CD14-positive monocyte (primary cell): Measurements from ENCODE around the gene TMEM132A. TPM values are rescaled to one million over a fixed set of nuclear protein-coding genes. Genes with fewer than 3 reads are reported as not detected.
A peak's percentile ranks its signal among the peaks of the same experiment; 100 is the strongest.

Experiments used
- DNase-seq, 3 donors: peaks; one replicate each; pipeline ENCODE4 v3.0.0-alpha.2; 2011 to 2022
- H2AFZ ChIP-seq: 2 replicates; pipeline ENCODE4 v1.6.0; 2012; ENCODE audit warnings: mild to moderate bottlenecking, low read depth, low read length, inconsistent platforms; ENCODE audit not compliant: insufficient read depth, poor library complexity, severe bottlenecking
- H3K27ac ChIP-seq, 2 donors: 1 replicate in 1 of 2; 2 replicates in 1 of 2; pipeline ENCODE4 v1.5.1; 2012 to 2013; ENCODE audit warnings: low read length in 2 of 2, control low read depth in 1 of 2, inconsistent platforms in 1 of 2, low read depth in 1 of 2, mild to moderate bottlenecking in 1 of 2
- H3K27me3 ChIP-seq, 2 donors: one replicate each; pipeline versions ENCODE4 v1.6.0 to v1.6.1; 2011 to 2013; ENCODE audit warnings: low read length in 2 of 2; ENCODE audit not compliant: control insufficient read depth in 2 of 2, insufficient read depth in 2 of 2
- H3K36me3 ChIP-seq, 2 donors: replicated peaks in 1 of 2; 1 replicate in 1 of 2; 2 replicates in 1 of 2; pipeline versions ENCODE4 v1.5.1 to v1.6.1; 2012 to 2013; ENCODE audit warnings: low read length in 2 of 2, control low read depth in 1 of 2, inconsistent platforms in 1 of 2, mild to moderate bottlenecking in 1 of 2; ENCODE audit not compliant: insufficient read depth in 2 of 2, control insufficient read depth in 1 of 2
- H3K4me1 ChIP-seq, 2 donors: 1 replicate in 1 of 2; 2 replicates in 1 of 2; pipeline versions ENCODE4 v1.5.1 to v1.6.1; 2012 to 2013; ENCODE audit warnings: low read length in 2 of 2, control low read depth in 1 of 2, inconsistent platforms in 1 of 2, mild to moderate bottlenecking in 1 of 2, moderate library complexity in 1 of 2; ENCODE audit not compliant: insufficient read depth in 2 of 2, control insufficient read depth in 1 of 2
- H3K4me2 ChIP-seq: replicated peaks from 2 replicates; pipeline ENCODE3; 2012; ENCODE audit warnings: low read length, moderate library complexity, mild to moderate bottlenecking; ENCODE audit not compliant: poor library complexity, severe bottlenecking; ENCODE audit errors: extremely low read depth
- H3K4me3 ChIP-seq, 3 experiments: fragments of 200-600 bp in 1 of 3; sonication (generic) in 1 of 3; replicated peaks in 1 of 3; 1 replicate in 2 of 3; 2 replicates in 1 of 3; pipeline ENCODE4 v1.5.1; 2011 to 2013; ENCODE audit warnings: low read length in 3 of 3, mild to moderate bottlenecking in 3 of 3, control low read depth in 2 of 3, low read depth in 2 of 3, inconsistent platforms in 1 of 3, moderate library complexity in 1 of 3
- H3K79me2 ChIP-seq: 2 replicates; pipeline ENCODE4 v1.6.0; 2012; ENCODE audit warnings: mild to moderate bottlenecking, control low read depth, inconsistent platforms, low read length, moderate library complexity; ENCODE audit not compliant: insufficient read depth
- H3K9ac ChIP-seq: 2 replicates; pipeline ENCODE4 v1.6.0; 2017; ENCODE audit warnings: low read length, mild to moderate bottlenecking; ENCODE audit not compliant: insufficient read depth, poor library complexity, severe bottlenecking
- H3K9me3 ChIP-seq, 2 donors: replicated peaks in 1 of 2; 1 replicate in 1 of 2; 2 replicates in 1 of 2; pipeline versions ENCODE4 v1.5.1 to v1.6.1; 2012 to 2013; ENCODE audit warnings: low read length in 2 of 2, control low read depth in 1 of 2; ENCODE audit not compliant: control insufficient read depth in 1 of 2, insufficient read depth in 1 of 2
- H4K20me1 ChIP-seq: 2 replicates; pipeline ENCODE4 v1.6.0; 2012; ENCODE audit warnings: mild to moderate bottlenecking, low read length, control low read depth, moderate library complexity; ENCODE audit not compliant: insufficient read depth
- H3K27ac Mint-ChIP-seq, 7 donors: one replicate each; pipeline ENCODE4 v1.8.0; 2020; ENCODE audit warnings: mild to moderate bottlenecking in 7 of 7, mixed read lengths in 7 of 7, moderate library complexity in 6 of 7, inconsistent platforms in 2 of 7
- H3K27me3 Mint-ChIP-seq, 3 donors: one replicate each; pipeline ENCODE4 v1.8.0; 2021 to 2022; ENCODE audit warnings: low read depth in 3 of 3, mild to moderate bottlenecking in 3 of 3, mixed read lengths in 3 of 3, moderate library complexity in 3 of 3, inconsistent platforms in 1 of 3
- H3K36me3 Mint-ChIP-seq, 2 donors: one replicate each; pipeline ENCODE4 v1.8.0; 2020; ENCODE audit warnings: mixed read lengths in 2 of 2, inconsistent platforms in 1 of 2, mild to moderate bottlenecking in 1 of 2
- H3K4me1 Mint-ChIP-seq: one replicate; pipeline ENCODE4 v1.8.0; 2020; ENCODE audit warnings: mild to moderate bottlenecking, mixed read lengths
- H3K4me3 Mint-ChIP-seq, 2 donors: one replicate each; pipeline ENCODE4 v1.8.0; 2020; ENCODE audit warnings: mild to moderate bottlenecking in 2 of 2, mixed read lengths in 2 of 2, moderate library complexity in 1 of 2
- H3K9me3 Mint-ChIP-seq, 7 donors: one replicate each; pipeline ENCODE4 v1.8.0; 2020 to 2022; ENCODE audit warnings: mixed read lengths in 7 of 7, mild to moderate bottlenecking in 6 of 7, moderate library complexity in 6 of 7, inconsistent platforms in 2 of 7
- WGBS: methylation state at CpG from one replicate; pipeline ENCODE4 v1.1.5; 2013; ENCODE audit warnings: missing lambda C conversion rate; ENCODE audit not compliant: insufficient coverage; 5-methylcytosine and 5-hydroxymethylcytosine counted together
- intact Hi-C, 2 donors: fragments of 100-400 bp; cut with micrococcal nuclease; formaldehyde crosslinking; loops; one replicate each; pipeline versions ENCODE4 v1.15.0 to v1.15.1; 2023
- polyA plus RNA-seq, 3 donors: library from polyadenylated mRNA; depleted of rRNA in 1 of 3; unstranded in 2 of 3; stranded (reverse) in 1 of 3; fragments of 300-500 nt in 2 of 3; fragments of >200 nt in 1 of 3; fragmentation: Illumina TruSeq in 2 of 3; gene quantifications; 1 replicate in 2 of 3; 2 replicates in 1 of 3; pipeline ENCODE4 v1.2.3, GENCODE V29; 2012 to 2021
- TF ChIP-seq, protein P1 (sequence below): fragments of 200-600 bp; IDR thresholded peaks from one replicate; pipeline ENCODE4 v1.8.0; 2022; ENCODE audit warnings: antibody characterized with exemption, mild to moderate bottlenecking

TMEM132A gene
- polyA plus RNA-seq, 3 donors = 0.01 to 0.31 (median 0.21) TPM

DNA sequence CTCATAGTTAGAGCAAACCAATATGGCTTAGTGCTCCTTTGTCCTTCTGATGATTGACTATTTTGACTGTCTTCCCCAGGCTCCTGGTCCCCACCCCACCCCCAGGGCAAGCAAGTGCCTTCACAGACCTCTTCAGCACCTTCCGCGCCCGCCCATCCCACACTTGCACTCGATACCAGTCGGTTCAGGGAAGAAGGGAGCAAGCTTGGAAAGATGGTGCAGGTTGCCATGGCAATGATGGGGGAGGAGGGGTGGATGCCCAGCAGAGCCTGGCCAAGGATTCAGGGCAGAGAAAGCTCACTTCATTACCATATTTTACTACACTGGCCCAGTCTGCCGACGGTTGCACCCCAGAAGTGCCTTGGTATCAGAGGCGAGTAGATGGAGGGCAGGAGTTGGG, 2.2 kb downstream of the TMEM132A start:
- no peaks in the 10 kb centered on the region for H4K20me1 ChIP-seq
- Mint-ChIP-seq H3K27me3 (peaks cover 60 to 79% (median 69%) of the 10 kb centered on the region in 3 donors), H3K4me3 (peak overlapping the region in 1 of 2 donors; percentile 66), H3K4me1 (peaks cover 11% of the 10 kb centered on the region), H3K36me3 (peaks cover 22% of the 10 kb centered on the region in 2 donors), H3K9me3 (peaks cover 0 to 10% (median 4%) of the 10 kb centered on the region in 7 donors), H3K27ac (peak overlapping the region in 3 of 7 donors; percentile 4 to 72 (median 25))
- H3K27ac ChIP-seq = no peak overlapping the region
- peaks cover 0 to 9% of the 10 kb centered on the region in 2 donors for H3K9me3 ChIP-seq
- H3K9ac ChIP-seq = no peak overlapping the region
- peaks cover 16% of the 10 kb centered on the region in 2 donors for H3K4me1 ChIP-seq
- peaks cover 15 to 21% of the 10 kb centered on the region in 2 donors for H3K36me3 ChIP-seq
- DNase-seq = no peak
- no peak overlapping the region for H3K4me2 ChIP-seq
- no peak overlapping the region for H3K4me3 ChIP-seq
- intact Hi-C loops = no loop called here
- WGBS = no CpG with 5 or more reads among the region's 8 CpGs
- no peaks in the 10 kb centered on the region for H3K79me2 ChIP-seq
- H2AFZ ChIP-seq = no peak overlapping the region
- TF ChIP-seq, protein P1, sequence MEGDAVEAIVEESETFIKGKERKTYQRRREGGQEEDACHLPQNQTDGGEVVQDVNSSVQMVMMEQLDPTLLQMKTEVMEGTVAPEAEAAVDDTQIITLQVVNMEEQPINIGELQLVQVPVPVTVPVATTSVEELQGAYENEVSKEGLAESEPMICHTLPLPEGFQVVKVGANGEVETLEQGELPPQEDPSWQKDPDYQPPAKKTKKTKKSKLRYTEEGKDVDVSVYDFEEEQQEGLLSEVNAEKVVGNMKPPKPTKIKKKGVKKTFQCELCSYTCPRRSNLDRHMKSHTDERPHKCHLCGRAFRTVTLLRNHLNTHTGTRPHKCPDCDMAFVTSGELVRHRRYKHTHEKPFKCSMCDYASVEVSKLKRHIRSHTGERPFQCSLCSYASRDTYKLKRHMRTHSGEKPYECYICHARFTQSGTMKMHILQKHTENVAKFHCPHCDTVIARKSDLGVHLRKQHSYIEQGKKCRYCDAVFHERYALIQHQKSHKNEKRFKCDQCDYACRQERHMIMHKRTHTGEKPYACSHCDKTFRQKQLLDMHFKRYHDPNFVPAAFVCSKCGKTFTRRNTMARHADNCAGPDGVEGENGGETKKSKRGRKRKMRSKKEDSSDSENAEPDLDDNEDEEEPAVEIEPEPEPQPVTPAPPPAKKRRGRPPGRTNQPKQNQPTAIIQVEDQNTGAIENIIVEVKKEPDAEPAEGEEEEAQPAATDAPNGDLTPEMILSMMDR = no peak
- H3K27me3 ChIP-seq = peaks cover 25 to 55% of the 10 kb centered on the region in 2 donors

DNA sequence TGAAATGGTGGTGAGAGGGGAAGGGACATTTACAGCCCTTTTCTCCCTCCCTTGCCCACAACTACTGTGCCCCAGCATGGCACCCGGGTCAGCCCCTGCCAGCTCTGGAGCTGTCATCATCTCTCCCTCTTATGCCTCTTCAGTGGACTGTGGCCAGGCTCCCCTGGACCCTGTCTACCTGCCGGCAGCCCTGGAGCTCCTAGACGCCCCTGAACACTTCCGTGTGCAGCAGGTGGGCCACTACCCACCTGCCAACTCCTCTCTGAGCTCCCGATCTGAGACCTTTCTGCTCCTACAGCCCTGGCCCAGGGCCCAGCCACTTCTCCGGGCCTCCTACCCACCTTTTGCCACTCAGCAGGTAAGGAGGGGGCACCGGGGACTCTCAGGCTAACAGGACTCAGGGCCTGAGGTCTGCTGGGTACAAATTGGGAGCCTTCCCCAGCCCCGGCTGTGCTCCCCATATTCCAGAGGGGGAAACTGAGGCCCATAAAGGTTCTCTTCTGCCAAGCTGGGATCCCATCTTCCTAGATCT, 2.9 kb downstream of the TMEM132A start:
- peaks cover 60 to 82% (median 70%) of the 10 kb centered on the region in 3 donors for H3K27me3 Mint-ChIP-seq
- Histone ChIP-seq H3K4me1 (peaks cover 16% of the 10 kb centered on the region in 2 donors), H3K79me2 (no peaks in the 10 kb centered on the region), H3K36me3 (peaks cover 9 to 15% of the 10 kb centered on the region in 2 donors), H4K20me1 (no peaks in the 10 kb centered on the region), H3K27me3 (peaks cover 25 to 55% of the 10 kb centered on the region in 2 donors), H3K4me3 (no peak overlapping the region), H3K4me2 (no peak overlapping the region), H2AFZ (no peak overlapping the region), H3K27ac (no peak overlapping the region), H3K9ac (no peak overlapping the region), H3K9me3 (peaks cover 0 to 9% of the 10 kb centered on the region in 2 donors)
- peaks cover 15 to 16% of the 10 kb centered on the region in 2 donors for H3K36me3 Mint-ChIP-seq
- H3K4me3 Mint-ChIP-seq = peak overlapping the region in 1 of 2 donors; percentile 66
- no peak for DNase-seq
- intact Hi-C loops = no loop called here
- no peak overlapping the region for H3K27ac Mint-ChIP-seq
- TF ChIP-seq, protein P1 = no peak
- peaks cover 11% of the 10 kb centered on the region for H3K4me1 Mint-ChIP-seq
- WGBS = 85% methylated on average over 5 of the region's 8 CpGs
- H3K9me3 Mint-ChIP-seq = peaks cover 0 to 10% (median 4%) of the 10 kb centered on the region in 7 donors
